ENCODE measurements around the gene NBEA.
"Not testable (repeated sequence)": the region's sequence is repeated elsewhere in the genome, so short reads cannot be mapped to it uniquely, and the experiment has no call there.

Gene NBEA

GRCh38 chr13:35092251-35092650, 150.2 kb downstream of the NBEA start:
- no peak for DNase-seq

- no peak for DNase-seq
Measured at GRCh38 chr13:35092751-35093150, 150.7 kb downstream of the NBEA start.

- no peak for DNase-seq
Measured at GRCh38 chr13:35093356-35093755, 151.3 kb downstream of the NBEA start.

- DNase-seq, result not testable (repeated sequence)
Measured at GRCh38 chr13:35106771-35107170, 164.7 kb downstream of the NBEA start.

- no peak for DNase-seq
Measured at GRCh38 chr13:35107535-35107934, 165.5 kb downstream of the NBEA start.

- DNase-seq, result not testable (repeated sequence)
Measured at GRCh38 chr13:35113612-35114011, 171.5 kb downstream of the NBEA start.

- DNase-seq, result no peak
Measured at GRCh38 chr13:35127466-35127865, 185.4 kb downstream of the NBEA start.

- no peak for DNase-seq
Measured at GRCh38 chr13:35129500-35129899, 187.4 kb downstream of the NBEA start.

GRCh38 chr13:35131471-35131870, 189.4 kb downstream of the NBEA start:
- no peak for DNase-seq

- DNase-seq, result no peak
Measured at GRCh38 chr13:35136585-35136984, 194.5 kb downstream of the NBEA start.

GRCh38 chr13:35139591-35139990, 197.5 kb downstream of the NBEA start:
- no peak for DNase-seq

GRCh38 chr13:35140321-35140720, 198.3 kb downstream of the NBEA start:
- no peak for DNase-seq

- no peak for DNase-seq
Measured at GRCh38 chr13:35140831-35141230, 198.8 kb downstream of the NBEA start.

GRCh38 chr13:35143123-35143522, 201.1 kb downstream of the NBEA start:
- no peak for DNase-seq

- no peak for DNase-seq
Measured at GRCh38 chr13:35144166-35144890, 202.3 kb downstream of the NBEA start.

- DNase-seq, result no peak
Measured at GRCh38 chr13:35146686-35147085, 204.6 kb downstream of the NBEA start.

GRCh38 chr13:35157143-35157755, 215.2 kb downstream of the NBEA start:
- DNase-seq, result peak; percentile 33 to 69

- DNase-seq, result no peak
Measured at GRCh38 chr13:35159041-35159440, 217.0 kb downstream of the NBEA start.

GRCh38 chr13:35160896-35161295, 218.8 kb downstream of the NBEA start:
- no peak for DNase-seq

GRCh38 chr13:35162420-35162819, 220.3 kb downstream of the NBEA start:
- no peak for DNase-seq

GRCh38 chr13:35163674-35164073, 221.6 kb downstream of the NBEA start:
- DNase-seq, result no peak

GRCh38 chr13:35164324-35164932, 222.4 kb downstream of the NBEA start:
- peak in 1 of 2 experiments; percentile 61 for DNase-seq

GRCh38 chr13:35165205-35165604, 223.1 kb downstream of the NBEA start:
- no peak for DNase-seq

- DNase-seq, result no peak
Measured at GRCh38 chr13:35179494-35179893, 237.4 kb downstream of the NBEA start.
